A549 (cell line): Measurements from ENCODE around the gene MINDY4. TPM values are rescaled to one million over a fixed set of nuclear protein-coding genes. Genes with fewer than 3 reads are reported as not detected.

Experiments used
- ATAC-seq, 2 experiments: fragments of 200-7000 bp in 1 of 2; fragments of >200 bp in 1 of 2; cut with Nextera tagmentation in 1 of 2; cut with Tn5 transposase in 1 of 2; 3 replicates each; pipeline versions ENCODE4 v1.8.0 to v1.9.1; 2018 to 2020; ENCODE audit warnings: mild to moderate bottlenecking in 1 of 2, moderate library complexity in 1 of 2
- CTCF ChIA-PET: fragments of 300-600 bp; sonication (Branson Sonifier 250); formaldehyde crosslinking; extraction: SDS; loops from one replicate; lab custom pipeline; 2021; ENCODE audit warnings: antibody characterized with exemption, inconsistent platforms; lab: Yijun Ruan, JAX
- POLR2A ChIA-PET: fragments of 350-600 bp; formaldehyde crosslinking; extraction: SDS; loops from one replicate; lab custom pipeline; 2021; ENCODE audit warnings: antibody characterized with exemption, inconsistent platforms; lab: Yijun Ruan, JAX
- DNase-seq, 2 experiments: peaks; one replicate each; pipeline versions ENCODE4 v3.0.0 to v3.0.0-alpha.2; 2011 to 2016; ENCODE audit warnings: low read depth in 1 of 2, low spot score in 1 of 2
- FAIRE-seq: peaks from 2 replicates; lab custom pipeline; 2011; peaks lifted over from hg19 to GRCh38; lab: Jason Lieb, UNC
- H3K27ac ChIP-seq, 2 experiments: fragments of >200 bp; sonication (Bioruptor Twin); formaldehyde crosslinking; 3 replicates each; pipeline ENCODE4 v1.5.1; 2016 to 2017
- H3K4me1 ChIP-seq: fragments of >200 bp; sonication (Bioruptor Twin); formaldehyde crosslinking; 3 replicates; pipeline ENCODE4 v1.6.1; 2016
- H3K4me2 ChIP-seq: fragments of >200 bp; sonication (Bioruptor Twin); formaldehyde crosslinking; 3 replicates; pipeline ENCODE4 v1.6.1; 2016
- H3K4me3 ChIP-seq: fragments of >200 bp; sonication (Bioruptor Twin); formaldehyde crosslinking; 3 replicates; pipeline ENCODE4 v1.5.1; 2016
- H3K9me3 ChIP-seq: fragments of >200 bp; sonication (Bioruptor Twin); formaldehyde crosslinking; 3 replicates; pipeline ENCODE4 v1.6.1; 2016
- CBX8 ChIP-seq: fragments of 200-600 bp; sonication (generic); IDR thresholded peaks from 2 replicates; pipeline ENCODE4 v1.6.1; 2016
- CTCF ChIP-seq: fragments of >200 bp; sonication (Bioruptor Twin); formaldehyde crosslinking; IDR thresholded peaks from 3 replicates; pipeline ENCODE4 v1.5.1; 2016
- E2F6 ChIP-seq: IDR thresholded peaks from 2 replicates; pipeline ENCODE4 v1.6.1; 2012; ENCODE audit warnings: low read depth, borderline replicate concordance
- EHMT2 ChIP-seq: fragments of 200-600 bp; sonication (generic); IDR thresholded peaks from 2 replicates; pipeline ENCODE4 v1.6.1; 2016; ENCODE audit warnings: antibody characterized with exemption, low read depth, mild to moderate bottlenecking, moderate library complexity
- ELK1 ChIP-seq: fragments of 150-350 bp; IDR thresholded peaks from 2 replicates; pipeline ENCODE4 v1.6.1; 2014; ENCODE audit warnings: low read depth, mild to moderate bottlenecking, low read length
- EP300 ChIP-seq, 2 experiments: fragments of >200 bp; sonication (Bioruptor Twin); formaldehyde crosslinking; IDR thresholded peaks; 2 replicates in 1 of 2; 3 replicates in 1 of 2; pipeline ENCODE4 v1.6.1; 2016 to 2017
- FOSL2 ChIP-seq, 2 experiments: fragments of 450-650 bp in 1 of 2; fragments of >200 bp in 1 of 2; sonication (Bioruptor Twin) in 1 of 2; formaldehyde crosslinking; IDR thresholded peaks; 2 replicates each; pipeline versions ENCODE4 v1.5.0 to v1.6.1; 2016 to 2020; ENCODE audit warnings: mild to moderate bottlenecking in 1 of 2, moderate library complexity in 1 of 2
- GATA3 ChIP-seq: IDR thresholded peaks from 2 replicates; pipeline ENCODE4 v1.6.1; 2012; ENCODE audit warnings: borderline replicate concordance
- HDAC2 ChIP-seq: fragments of 200-600 bp; sonication (generic); IDR thresholded peaks from 2 replicates; pipeline ENCODE4 v1.6.1; 2016
- HES2 ChIP-seq: fragments of >200 bp; sonication (Bioruptor Twin); formaldehyde crosslinking; IDR thresholded peaks from 2 replicates; pipeline ENCODE4 v1.6.1; 2016
- HOXB13 ChIP-seq: fragments of 250-450 bp; sonication (Bioruptor Pico); IDR thresholded peaks from 2 replicates; pipeline ENCODE4 v1.5.0; 2020; ENCODE audit warnings: low read depth, mild to moderate bottlenecking, moderate library complexity
- HOXB5 ChIP-seq: fragments of 250-450 bp; sonication (Bioruptor Pico); IDR thresholded peaks from 2 replicates; pipeline ENCODE4 v1.5.0; 2020; ENCODE audit warnings: mild to moderate bottlenecking, moderate library complexity
- JUNB ChIP-seq: fragments of >200 bp; sonication (Bioruptor Twin); formaldehyde crosslinking; IDR thresholded peaks from 2 replicates; pipeline ENCODE4 v1.6.1; 2016
- KDM1A ChIP-seq: fragments of 200-600 bp; sonication (generic); IDR thresholded peaks from 2 replicates; pipeline ENCODE4 v1.6.1; 2016; ENCODE audit warnings: low read depth, mild to moderate bottlenecking
- MAFK ChIP-seq: fragments of 450-650 bp; IDR thresholded peaks from 2 replicates; pipeline ENCODE4 v1.6.1; 2014; ENCODE audit not compliant: partially characterized antibody
- MYC ChIP-seq: IDR thresholded peaks from 2 replicates; pipeline ENCODE4 v1.6.1; 2012; ENCODE audit warnings: mild to moderate bottlenecking, inconsistent platforms, low read length, improper control_type of control experiment, borderline replicate concordance
- NFE2L2 ChIP-seq: fragments of 150-350 bp; conservative IDR thresholded peaks from 2 replicates; pipeline ENCODE4 v1.6.1; 2014; ENCODE audit warnings: low read length
- NR3C1 ChIP-seq: fragments of >200 bp; sonication (Bioruptor Twin); formaldehyde crosslinking; IDR thresholded peaks from 3 replicates; pipeline ENCODE4 v1.6.1; 2017
- PBX3 ChIP-seq: IDR thresholded peaks from 2 replicates; pipeline ENCODE4 v1.6.1; 2012
- PHF8 ChIP-seq: fragments of 200-600 bp; sonication (generic); IDR thresholded peaks from 2 replicates; pipeline ENCODE4 v1.6.1; 2016; ENCODE audit warnings: low read depth, mild to moderate bottlenecking, antibody characterized with exemption, moderate library complexity, borderline replicate concordance
- POLR2AphosphoS2 ChIP-seq: conservative IDR thresholded peaks from 2 replicates; pipeline ENCODE4 v1.6.1; 2012; ENCODE audit warnings: low read length, improper control_type of control experiment, inconsistent platforms
- RAD21 ChIP-seq, 2 experiments: fragments of >200 bp in 1 of 2; sonication (Bioruptor Twin) in 1 of 2; formaldehyde crosslinking in 1 of 2; IDR thresholded peaks in 1 of 2; conservative IDR thresholded peaks in 1 of 2; 2 replicates in 1 of 2; 3 replicates in 1 of 2; pipeline ENCODE4 v1.6.1; 2012 to 2018; ENCODE audit warnings: inconsistent platforms in 1 of 2
- REST ChIP-seq: fragments of 200-600 bp; sonication (generic); IDR thresholded peaks from 2 replicates; pipeline ENCODE4 v1.6.1; 2016; ENCODE audit warnings: antibody characterized with exemption, mild to moderate bottlenecking, moderate library complexity
- RNF2 ChIP-seq: fragments of 200-600 bp; sonication (generic); IDR thresholded peaks from 2 replicates; pipeline ENCODE4 v1.6.1; 2016; ENCODE audit warnings: low read depth, mild to moderate bottlenecking, antibody characterized with exemption, moderate library complexity, borderline replicate concordance
- TFCP2L1 ChIP-seq: fragments of 250-450 bp; sonication (Bioruptor Pico); IDR thresholded peaks from 2 replicates; pipeline ENCODE4 v1.5.0; 2021; ENCODE audit warnings: mild to moderate bottlenecking
- TP53 ChIP-seq: fragments of 250-450 bp; sonication (Bioruptor Pico); IDR thresholded peaks from 2 replicates; pipeline ENCODE4 v1.5.0; 2021; ENCODE audit warnings: mild to moderate bottlenecking, moderate library complexity
- ZC3H11A ChIP-seq: fragments of 450-650 bp; IDR thresholded peaks from 2 replicates; pipeline ENCODE4 v1.6.1; 2014; ENCODE audit warnings: antibody characterized with exemption, mild to moderate bottlenecking
- ZNF302 ChIP-seq: fragments of 250-450 bp; sonication (Bioruptor Pico); IDR thresholded peaks from 2 replicates; pipeline ENCODE4 v1.9.0; 2021; ENCODE audit warnings: inconsistent platforms, mild to moderate bottlenecking, moderate library complexity
- WGBS: methylation state at CpG from one replicate; pipeline ENCODE4 v1.1.6; 2017; ENCODE audit errors: missing lambda C conversion rate; 5-methylcytosine and 5-hydroxymethylcytosine counted together
- polyA plus RNA-seq, 4 experiments: library from polyadenylated mRNA; depleted of rRNA in 3 of 4; stranded (reverse); fragments of >200 nt; fragmentation: RNase III in 1 of 4; extraction: RNeasy Plus Mini Kit Qiagen cat#74134 plus additional on column Dnase treatment in 1 of 4; gene quantifications; 2 replicates in 3 of 4; 3 replicates in 1 of 4; pipeline ENCODE4 v1.2.3, GENCODE V29; 2011 to 2017

The MINDY4 gene
- polyA plus RNA-seq, 2 of the 4 experiments (the other 2 are of a cell fraction), result 1.8 to 3.6 TPM

GRCh38 chr7:30927559-30927958, 156.3 kb downstream of the MINDY4 start:
- no peak for FAIRE-seq
- DNase-seq, result no peak
- ChIA-PET CTCF (interaction anchor here (5.4 kb wide), 1 partner anchor 12 kb away, joined by 37 read pairs; no protein-coding TSS in a partner anchor), POLR2A (no interaction called here)
- no peak for ATAC-seq
- no peak for TF ChIP-seq PHF8
- TF ChIP-seq HES2, result no peak
- no peak for TF ChIP-seq NR3C1
- no peak for TF ChIP-seq FOSL2 (IDR thresholded peaks at IDR 0.05)
- no peak for TF ChIP-seq FOSL2 (CRISPR knock-in tag; IDR thresholded peaks at IDR 0.05)
- TF ChIP-seq CTCF, result no peak
- TF ChIP-seq REST, result no peak
- TF ChIP-seq TFCP2L1 (CRISPR knock-in tag), result no peak
- no peak for TF ChIP-seq PBX3
- TF ChIP-seq NFE2L2, result no peak
- TF ChIP-seq HOXB13 (CRISPR knock-in tag), result no peak
- no peak for TF ChIP-seq ZC3H11A
- no peak for TF ChIP-seq HDAC2
- no peak for TF ChIP-seq MYC
- TF ChIP-seq ELK1, result no peak
- no peak for TF ChIP-seq EHMT2
- Histone ChIP-seq H3K4me3 (no peak overlapping the region), H3K27ac (no peak overlapping the region), H3K4me1 (no peaks in the 10 kb centered on the region), H3K4me2 (no peak overlapping the region), H3K9me3 (peaks cover 5% of the 10 kb centered on the region; the same call in 1 of the 3 replicates)
- WGBS, result 56% methylated on average over 3 of the region's 3 CpGs

GRCh38 chr7:30928254-30928872, 157.1 kb downstream of the MINDY4 start:
- WGBS, result 63% methylated on average over 13 of the region's 13 CpGs
- ATAC-seq, result no peak
- TF ChIP-seq ZNF302 (CRISPR knock-in tag), result no peak
- no peak for TF ChIP-seq RNF2
- no peak for TF ChIP-seq MAFK
- TF ChIP-seq RAD21 (conservative IDR thresholded peaks at IDR 0.05 in 1 of 2, IDR thresholded peaks at IDR 0.05 in 1 of 2), result no peak
- no peak for TF ChIP-seq TFCP2L1 (CRISPR knock-in tag)
- no peak for TF ChIP-seq EP300 (IDR thresholded peaks at IDR 0.05)
- no peak for TF ChIP-seq HOXB5 (CRISPR knock-in tag)
- TF ChIP-seq JUNB, result no peak
- TF ChIP-seq E2F6, result no peak
- TF ChIP-seq TP53 (CRISPR knock-in tag), result no peak
- no peak for TF ChIP-seq CBX8
- no peak for TF ChIP-seq GATA3
- no peak for TF ChIP-seq POLR2AphosphoS2
- TF ChIP-seq KDM1A, result no peak
- no peak for TF ChIP-seq NR3C1

More at GRCh38 chr7:30928254-30928872, 157.1 kb downstream of the MINDY4 start:
- ChIA-PET POLR2A (no interaction called here), CTCF (interaction anchor here (5.4 kb wide), 1 partner anchor 11 kb away, joined by 37 read pairs; no protein-coding TSS in a partner anchor)
- Histone ChIP-seq H3K4me2 (no peak overlapping the region), H3K4me1 (no peaks in the 10 kb centered on the region), H3K4me3 (no peak overlapping the region), H3K9me3 (peaks cover 5% of the 10 kb centered on the region; the same call in 1 of the 3 replicates), H3K27ac (no peak overlapping the region)
- FAIRE-seq (no peak), DNase-seq (no peak)
